Right renal pelvis (tissue), 4 donors: ENCODE results near the gene KBTBD8. TPM values are rescaled to one million over a fixed set of nuclear protein-coding genes. Genes with fewer than 3 reads are reported as not detected.

ENCODE experiments used
- DNase-seq, 4 donors: peaks; one replicate each; pipeline ENCODE4 v3.0.0-alpha.2; 2013; ENCODE audit warnings: low read depth in 4 of 4, low spot score in 3 of 4, missing footprints in 1 of 4
- polyA plus RNA-seq, 4 donors: library from polyadenylated mRNA; unstranded; fragments of 120-200 nt; gene quantifications; one replicate each; pipeline ENCODE4 v1.2.1, GENCODE V29; 2013; ENCODE audit not compliant: insufficient read length in 4 of 4

The KBTBD8 gene
- polyA plus RNA-seq, 4 donors = 0.95 to 1.6 (median 1.6) TPM

- DNase-seq = no peak
Measured at GRCh38 chr3:67030785-67031740, 33.0 kb downstream of the KBTBD8 start.

GRCh38 chr3:67031986-67032385 lies 33.9 kb downstream of the KBTBD8 start:
- no peak for DNase-seq

- DNase-seq = no peak
Measured at GRCh38 chr3:67033079-67033478, 35.0 kb downstream of the KBTBD8 start.

- no peak for DNase-seq
Measured at GRCh38 chr3:67034371-67034770, 36.3 kb downstream of the KBTBD8 start.

- DNase-seq = no peak
Measured at GRCh38 chr3:67037615-67038014, 39.5 kb downstream of the KBTBD8 start.

GRCh38 chr3:67044295-67044694 lies 46.2 kb downstream of the KBTBD8 start:
- no peak for DNase-seq

- DNase-seq = no peak
Measured at GRCh38 chr3:67044955-67045354, 46.8 kb downstream of the KBTBD8 start.

GRCh38 chr3:67045711-67046465 lies 47.8 kb downstream of the KBTBD8 start:
- DNase-seq = no peak

GRCh38 chr3:67047051-67047450 lies 48.9 kb downstream of the KBTBD8 start:
- DNase-seq = no peak

- no peak for DNase-seq
Measured at GRCh38 chr3:67048067-67048714, 50.1 kb downstream of the KBTBD8 start.

GRCh38 chr3:67048715-67049074 lies 50.6 kb downstream of the KBTBD8 start:
- no peak for DNase-seq

- no peak for DNase-seq
Measured at GRCh38 chr3:67059443-67059842, 61.3 kb downstream of the KBTBD8 start.
